Neural progenitor cell (in vitro differentiated cells): ENCODE measurements around the gene SGCD.

Experiments
- CTCF ChIP-seq: fragments of 200-600 bp; sonication (generic); IDR thresholded peaks from 2 replicates; pipeline ENCODE4 v1.5.1; 2017; ENCODE audit warnings: antibody characterized with exemption, mild to moderate bottlenecking
- EZH2phosphoT487 ChIP-seq: fragments of 200-600 bp; sonication (generic); IDR thresholded peaks from 2 replicates; pipeline ENCODE4 v1.6.1; 2017; ENCODE audit warnings: antibody characterized with exemption

DNA sequence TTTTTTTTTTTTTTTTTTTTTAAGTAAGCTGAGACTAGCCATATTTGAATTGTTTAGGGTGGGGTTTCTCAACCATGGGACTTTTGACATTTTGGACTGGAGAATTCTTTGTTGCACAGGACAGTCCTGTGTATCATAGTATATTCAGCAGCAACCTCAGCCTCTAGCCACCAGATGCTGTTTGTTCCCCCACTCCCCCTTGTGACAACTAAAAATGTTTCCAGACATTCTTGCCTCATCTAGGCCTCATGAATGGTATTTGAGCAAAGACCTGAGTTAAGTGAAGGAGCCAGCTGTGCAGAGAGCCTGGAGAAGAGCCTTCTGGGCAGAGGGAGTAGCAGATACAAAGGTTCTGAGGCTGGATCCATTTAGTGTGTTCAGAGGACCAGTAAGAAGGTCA lies 155.9 kb downstream of the SGCD start:
- TF ChIP-seq CTCF (no peak), EZH2phosphoT487 (no peak)
